HCT116 (cell line): ENCODE results near the gene BBC3. TPM values are rescaled to one million over a fixed set of nuclear protein-coding genes. Genes with fewer than 3 reads are reported as not detected.

Experiments used
- ATAC-seq: fragments of 200-7000 bp; cut with Tn5 transposase; 2 replicates; pipeline ENCODE4 v1.9.1; 2020; ENCODE audit warnings: mild to moderate bottlenecking, moderate library complexity
- BruUV-seq: library from RNA; stranded (reverse); fragments of 400-500 nt; replicated peaks from 2 replicates; lab custom pipeline; 2021; lab: Mats Ljungman, UMichigan
- CTCF ChIA-PET: fragments of 300-600 bp; sonication (Branson Sonifier 250); formaldehyde crosslinking; loops from one replicate; lab custom pipeline; 2021; ENCODE audit warnings: antibody characterized with exemption; lab: Charles Lee
- POLR2A ChIA-PET: fragments of 300-600, 350-600 bp; sonication (Branson Sonifier 250); formaldehyde crosslinking; loops from one replicate; lab custom pipeline; 2021; ENCODE audit warnings: antibody characterized with exemption; lab: Charles Lee
- RAD21 ChIA-PET, 2 experiments: fragments of 300-600 bp; sonication (Branson Sonifier 250); formaldehyde crosslinking; loops; one replicate each; lab custom pipeline; 2023; ENCODE audit warnings: low total read pairs in 2 of 2; ENCODE audit not compliant: uncharacterized antibody in 2 of 2, unreplicated experiment in 2 of 2, low non-redundant PET in 1 of 2; lab: Charles Lee
- DNase-seq: peaks from one replicate; pipeline ENCODE4 v3.0.0-alpha.2; 2010; ENCODE audit warnings: low read depth, low spot score
- H2AFZ ChIP-seq: fragments of 200-600 bp; shearing (Covaris generic), sonication (generic); 2 replicates; pipeline ENCODE4 v1.6.1; 2017; ENCODE audit warnings: low read depth, mixed run types, mixed read lengths, antibody characterized with exemption, low read length; ENCODE audit not compliant: poor library complexity, severe bottlenecking
- H3K27ac ChIP-seq: 2 replicates; pipeline ENCODE4 v1.5.1; 2012; ENCODE audit warnings: low read depth, low read length
- H3K27me3 ChIP-seq: fragments of 200-600 bp; sonication (generic); 2 replicates; pipeline ENCODE4 v1.6.1; 2016; ENCODE audit warnings: mixed run types, low read length, mixed read lengths; ENCODE audit not compliant: insufficient read depth
- H3K36me3 ChIP-seq, 2 experiments: fragments of 200-500 bp in 1 of 2; fragments of 200-600 bp in 1 of 2; sonication (Bioruptor generic) in 1 of 2; sonication (generic) in 1 of 2; 2 replicates each; pipeline versions ENCODE4 v1.5.1 to v1.6.1; 2014 to 2016; ENCODE audit warnings: low read length in 2 of 2, inconsistent platforms in 1 of 2, mixed read lengths in 1 of 2, mixed run types in 1 of 2; ENCODE audit not compliant: insufficient read depth in 2 of 2, control insufficient read depth in 1 of 2
- H3K4me1 ChIP-seq, 2 experiments: fragments of 200-600 bp in 1 of 2; sonication (generic) in 1 of 2; 2 replicates each; pipeline versions ENCODE4 v1.5.1 to v1.6.1; 2012 to 2017; ENCODE audit warnings: low read length in 2 of 2, inconsistent platforms in 1 of 2, mild to moderate bottlenecking in 1 of 2, mixed read lengths in 1 of 2, mixed run types in 1 of 2, moderate library complexity in 1 of 2; ENCODE audit not compliant: insufficient read depth in 2 of 2, control insufficient read depth in 1 of 2
- H3K4me2 ChIP-seq: fragments of 200-600 bp; sonication (generic); 2 replicates; pipeline ENCODE4 v1.6.1; 2017; ENCODE audit warnings: mixed run types, low read length, mixed read lengths
- H3K4me3 ChIP-seq, 2 experiments: fragments of 200-600 bp in 1 of 2; sonication (generic) in 1 of 2; replicated peaks in 1 of 2; 2 replicates each; pipeline ENCODE4 v1.5.1; 2011 to 2016; ENCODE audit warnings: low read length in 2 of 2, control low read depth in 1 of 2, low read depth in 1 of 2, mild to moderate bottlenecking in 1 of 2, mixed read lengths in 1 of 2, mixed run types in 1 of 2
- H3K79me2 ChIP-seq: fragments of 200-600 bp; sonication (generic); 2 replicates; pipeline ENCODE4 v1.6.1; 2017; ENCODE audit warnings: mild to moderate bottlenecking, mixed run types, low read length, moderate library complexity, mixed read lengths; ENCODE audit not compliant: insufficient read depth
- H3K9ac ChIP-seq: fragments of 200-600 bp; sonication (generic); 2 replicates; pipeline ENCODE4 v1.6.1; 2016; ENCODE audit warnings: low read length, mixed read lengths
- H3K9me2 ChIP-seq: fragments of 200-600 bp; sonication (generic), shearing (Covaris generic); 2 replicates; pipeline ENCODE4 v1.6.1; 2017; ENCODE audit warnings: mixed run types, mild to moderate bottlenecking, moderate library complexity; ENCODE audit not compliant: insufficient read depth
- H3K9me3 ChIP-seq, 2 experiments: fragments of 200-500 bp in 1 of 2; fragments of 200-600 bp in 1 of 2; sonication (Bioruptor generic) in 1 of 2; sonication (generic) in 1 of 2; 2 replicates each; pipeline ENCODE4 v1.6.1; 2014 to 2017; ENCODE audit warnings: low read length in 2 of 2, mixed read lengths in 2 of 2, inconsistent platforms in 1 of 2, low read depth in 1 of 2, mild to moderate bottlenecking in 1 of 2, mixed run types in 1 of 2, moderate library complexity in 1 of 2; ENCODE audit not compliant: control insufficient read depth in 1 of 2, insufficient read depth in 1 of 2
- H4K20me1 ChIP-seq: fragments of 200-600 bp; sonication (generic), shearing (Covaris generic); 2 replicates; pipeline ENCODE4 v1.6.1; 2017; ENCODE audit warnings: mixed run types, mild to moderate bottlenecking, moderate library complexity; ENCODE audit not compliant: insufficient read depth
- CEBPB ChIP-seq: IDR thresholded peaks from 2 replicates; pipeline ENCODE4 v1.6.1; 2012; ENCODE audit warnings: low read depth
- ELF1 ChIP-seq: IDR thresholded peaks from 2 replicates; pipeline ENCODE4 v1.6.1; 2012; ENCODE audit warnings: low read depth, borderline replicate concordance
- EZH2 ChIP-seq: fragments of 200-600 bp; sonication (generic); IDR thresholded peaks from 2 replicates; pipeline ENCODE4 v1.6.1; 2017; ENCODE audit warnings: antibody characterized with exemption, mixed run types
- EZH2phosphoT487 ChIP-seq: fragments of 200-600 bp; IDR thresholded peaks from 2 replicates; pipeline ENCODE4 v1.6.1; 2018; ENCODE audit warnings: antibody characterized with exemption, borderline replicate concordance
- FOSL1 ChIP-seq: IDR thresholded peaks from 2 replicates; pipeline ENCODE4 v1.6.1; 2012; ENCODE audit warnings: low read depth
- JUND ChIP-seq: IDR thresholded peaks from 2 replicates; pipeline ENCODE4 v1.6.1; 2012
- POLR2A ChIP-seq: IDR thresholded peaks from 2 replicates; pipeline ENCODE4 v1.7.0; 2011; ENCODE audit warnings: borderline replicate concordance; ENCODE audit not compliant: insufficient read depth, insufficient read length; ENCODE audit errors: extremely low read depth
- POLR2AphosphoS5 ChIP-seq: IDR thresholded peaks from 2 replicates; pipeline ENCODE4 v1.6.1; 2011; ENCODE audit warnings: mild to moderate bottlenecking, low read depth, low read length, moderate library complexity
- RAD21 ChIP-seq: IDR thresholded peaks from 2 replicates; pipeline ENCODE4 v1.6.1; 2012; ENCODE audit warnings: low read depth, mild to moderate bottlenecking
- SRF ChIP-seq: IDR thresholded peaks from 2 replicates; pipeline ENCODE4 v1.6.1; 2012; ENCODE audit warnings: low read depth
- YY1 ChIP-seq: IDR thresholded peaks from 2 replicates; pipeline ENCODE4 v1.6.1; 2011; ENCODE audit warnings: low read length, low read depth, moderate library complexity, mild to moderate bottlenecking; ENCODE audit not compliant: insufficient replicate concordance; ENCODE audit errors: extremely low read depth
- ZFX ChIP-seq: fragments of 450-650 bp; IDR thresholded peaks from 2 replicates; pipeline ENCODE4 v1.6.1; 2017
- intact Hi-C: fragments of 100-400 bp; cut with micrococcal nuclease; formaldehyde crosslinking; loops from 2 replicates; pipeline ENCODE4 v1.10.0; 2022
- total RNA-seq: library from RNA; stranded (reverse); gene quantifications from one replicate; pipeline ENCODE4 v1.2.1, GENCODE V29; 2021; ENCODE audit not compliant: unreplicated experiment
- TF ChIP-seq, protein P1 (sequence below): IDR thresholded peaks from 2 replicates; pipeline ENCODE4 v1.6.1; 2012
- TF ChIP-seq, protein P2 (sequence below): IDR thresholded peaks from 2 replicates; pipeline ENCODE4 v1.6.1; 2011; ENCODE audit warnings: mild to moderate bottlenecking, low read length, moderate library complexity; ENCODE audit not compliant: insufficient replicate concordance; ENCODE audit errors: extremely low read depth

Gene BBC3
- total RNA-seq, 1 experiment from 2014 or later, result 45.0 TPM

DNA sequence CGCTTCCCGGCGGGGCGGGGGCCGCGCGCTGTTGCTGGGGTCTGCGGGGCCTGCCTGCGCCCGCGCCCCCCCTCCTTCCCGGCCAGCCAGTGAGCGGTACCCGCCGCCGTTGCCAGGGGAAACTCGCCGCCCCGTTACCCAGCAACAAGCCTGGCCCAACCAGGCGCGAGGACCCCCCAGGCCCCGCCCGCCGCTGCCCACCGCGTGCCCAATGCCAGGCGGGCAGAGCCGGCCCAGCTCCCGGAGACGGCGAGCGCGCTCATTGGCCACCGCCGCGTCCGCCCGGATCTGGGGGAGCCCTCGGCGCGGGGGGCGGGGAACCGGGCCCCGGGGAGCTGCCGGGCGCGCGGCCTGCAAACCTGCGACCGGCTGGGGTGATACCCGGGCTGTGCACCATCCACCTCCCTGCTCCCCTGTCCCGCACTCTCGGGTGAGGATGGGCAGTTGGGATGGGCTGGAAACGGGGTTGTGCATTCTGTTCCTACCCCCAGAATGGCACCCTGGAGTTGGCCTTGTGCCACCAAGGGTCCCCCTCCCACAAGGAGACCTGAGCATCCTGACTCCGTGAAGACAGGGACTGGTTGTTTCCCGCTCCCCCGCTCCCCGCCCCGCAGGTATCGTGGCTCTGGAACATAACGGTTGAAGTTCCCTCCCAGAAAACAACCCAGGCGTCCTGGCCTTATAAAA, 8.8 kb upstream of the BBC3 start:
- Histone ChIP-seq H3K9me2 (no peaks in the 10 kb centered on the region), H4K20me1 (no peaks in the 10 kb centered on the region), H3K27me3 (no peaks in the 10 kb centered on the region), H3K4me1 (peaks cover 26 to 38% of the 10 kb centered on the region in 2 experiments), H3K79me2 (no peaks in the 10 kb centered on the region), H3K4me3 (no peak overlapping the region), H3K36me3 (no peaks in the 10 kb centered on the region), H3K27ac (no peak overlapping the region; the same call in 1 of the 2 replicates), H3K9ac (no peak overlapping the region), H3K4me2 (no peak overlapping the region), H2AFZ (no peak overlapping the region), H3K9me3 (no peaks in the 10 kb centered on the region)
- TF ChIP-seq SRF (no peak), FOSL1 (no peak), CEBPB (no peak), EZH2phosphoT487 (no peak), POLR2A (no peak), POLR2AphosphoS5 (no peak)
- TF ChIP-seq, protein P1, sequence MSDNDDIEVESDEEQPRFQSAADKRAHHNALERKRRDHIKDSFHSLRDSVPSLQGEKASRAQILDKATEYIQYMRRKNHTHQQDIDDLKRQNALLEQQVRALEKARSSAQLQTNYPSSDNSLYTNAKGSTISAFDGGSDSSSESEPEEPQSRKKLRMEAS, result no peak
- ChIA-PET RAD21 (no interaction called here), POLR2A (interaction anchor here (0.6 kb wide), 1 partner anchor 14 kb away, joined by 3 read pairs; no protein-coding TSS in a partner anchor), CTCF (no interaction called here)
- no TSS peak for BruUV-seq
- intact Hi-C loops, result no loop called here
- ATAC-seq (no peak), DNase-seq (no peak)

DNA sequence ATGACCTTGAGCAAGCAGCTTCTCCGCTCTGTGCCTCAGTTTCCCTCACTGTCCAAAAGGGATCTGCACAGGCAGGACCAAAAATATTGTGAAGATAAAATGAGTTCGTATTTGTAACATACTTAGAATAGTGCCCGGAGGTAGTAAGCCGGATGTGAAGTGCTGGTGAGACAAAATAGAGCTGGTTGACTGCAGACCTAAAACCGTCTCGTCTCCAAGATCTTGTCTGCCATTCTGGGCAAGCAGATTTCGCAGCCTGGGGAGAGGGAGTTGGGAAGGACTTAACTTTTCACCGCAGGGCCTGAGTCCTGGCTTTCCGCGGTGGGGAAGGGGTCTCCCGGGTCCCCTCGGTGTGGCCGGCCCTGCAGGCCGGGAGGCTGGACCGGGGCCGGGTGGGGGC, 8.2 kb upstream of the BBC3 start:
- intact Hi-C loops, result no loop called here
- POLR2A ChIA-PET, result interaction anchor here (0.6 kb wide), 1 partner anchor 13 kb away, joined by 3 read pairs; no protein-coding TSS in a partner anchor
- H3K4me2 ChIP-seq, result no peak overlapping the region

More for the DNA sequence above, 8.2 kb upstream of the BBC3 start:
- no peaks in the 10 kb centered on the region for H4K20me1 ChIP-seq
- BruUV-seq, result no TSS peak
- H3K9me2 ChIP-seq, result no peaks in the 10 kb centered on the region
- H3K4me1 ChIP-seq, result peaks cover 23 to 34% of the 10 kb centered on the region in 2 experiments
- H3K4me3 ChIP-seq, result no peak overlapping the region
- ATAC-seq (no peak), DNase-seq (no peak)
- H3K27ac ChIP-seq, result no peak overlapping the region
- no peaks in the 10 kb centered on the region for H3K27me3 ChIP-seq
- RAD21 ChIA-PET, result no interaction called here
- no peaks in the 10 kb centered on the region for H3K79me2 ChIP-seq
- CTCF ChIA-PET, result interaction anchor here (0.6 kb wide), 1 partner anchor 253 kb away, joined by 3 read pairs; no protein-coding TSS in a partner anchor
- no peak overlapping the region for H3K9ac ChIP-seq
- no peaks in the 10 kb centered on the region for H3K9me3 ChIP-seq
- no peak overlapping the region for H2AFZ ChIP-seq
- no peak for TF ChIP-seq SRF
- no peak for TF ChIP-seq ELF1
- TF ChIP-seq EZH2, result no peak
- TF ChIP-seq CEBPB, result no peak
- TF ChIP-seq, protein P1, result no peak
- TF ChIP-seq EZH2phosphoT487, result no peak
- TF ChIP-seq YY1, result no peak
- TF ChIP-seq JUND, result no peak
- TF ChIP-seq ZFX, result no peak
- TF ChIP-seq, protein P2, sequence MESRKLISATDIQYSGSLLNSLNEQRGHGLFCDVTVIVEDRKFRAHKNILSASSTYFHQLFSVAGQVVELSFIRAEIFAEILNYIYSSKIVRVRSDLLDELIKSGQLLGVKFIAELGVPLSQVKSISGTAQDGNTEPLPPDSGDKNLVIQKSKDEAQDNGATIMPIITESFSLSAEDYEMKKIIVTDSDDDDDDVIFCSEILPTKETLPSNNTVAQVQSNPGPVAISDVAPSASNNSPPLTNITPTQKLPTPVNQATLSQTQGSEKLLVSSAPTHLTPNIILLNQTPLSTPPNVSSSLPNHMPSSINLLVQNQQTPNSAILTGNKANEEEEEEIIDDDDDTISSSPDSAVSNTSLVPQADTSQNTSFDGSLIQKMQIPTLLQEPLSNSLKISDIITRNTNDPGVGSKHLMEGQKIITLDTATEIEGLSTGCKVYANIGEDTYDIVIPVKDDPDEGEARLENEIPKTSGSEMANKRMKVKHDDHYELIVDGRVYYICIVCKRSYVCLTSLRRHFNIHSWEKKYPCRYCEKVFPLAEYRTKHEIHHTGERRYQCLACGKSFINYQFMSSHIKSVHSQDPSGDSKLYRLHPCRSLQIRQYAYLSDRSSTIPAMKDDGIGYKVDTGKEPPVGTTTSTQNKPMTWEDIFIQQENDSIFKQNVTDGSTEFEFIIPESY, result no peak
- no peak for TF ChIP-seq RAD21
- H3K36me3 ChIP-seq, result no peaks in the 10 kb centered on the region
